NCI-H345 treated with DMSO at 0.1 percent for 48 hours (cell line): Measurements from ENCODE around the gene PRKCE.

Source experiments
- DNase-seq: peaks from one replicate; lab custom pipeline; 2025; ENCODE audit not compliant: unreplicated experiment; lab: John Stamatoyannopoulos, UW

The PRKCE gene

GRCh38 chr2:46173030-46173429 is 521.6 kb downstream of the PRKCE start:
- DNase-seq, result no peak

GRCh38 chr2:46173636-46174250 is 522.3 kb downstream of the PRKCE start:
- DNase-seq, result no peak

- no peak for DNase-seq
These were observed 523.1 kb downstream of the PRKCE start for GRCh38 chr2:46174345-46175170.

- no peak for DNase-seq
These were observed 523.9 kb downstream of the PRKCE start for GRCh38 chr2:46175419-46175818.

- DNase-seq, result no peak
These were observed 526.1 kb downstream of the PRKCE start for GRCh38 chr2:46177461-46178089.

GRCh38 chr2:46179037-46179621 is 527.7 kb downstream of the PRKCE start:
- no peak for DNase-seq

- no peak for DNase-seq
These were observed 528.7 kb downstream of the PRKCE start for GRCh38 chr2:46180189-46180588.

GRCh38 chr2:46181306-46181705 is 529.8 kb downstream of the PRKCE start:
- DNase-seq, result no peak

GRCh38 chr2:46181789-46182530 is 530.5 kb downstream of the PRKCE start:
- peak; percentile 2 for DNase-seq

- no peak for DNase-seq
These were observed 532.0 kb downstream of the PRKCE start for GRCh38 chr2:46183426-46183825.

- no peak for DNase-seq
These were observed 533.5 kb downstream of the PRKCE start for GRCh38 chr2:46184794-46185583.

GRCh38 chr2:46187112-46187618 is 535.7 kb downstream of the PRKCE start:
- no peak for DNase-seq

- no peak for DNase-seq
These were observed 536.7 kb downstream of the PRKCE start for GRCh38 chr2:46188041-46188716.

GRCh38 chr2:46193356-46193755 is 541.9 kb downstream of the PRKCE start:
- DNase-seq, result no peak

- no peak for DNase-seq
These were observed 542.4 kb downstream of the PRKCE start for GRCh38 chr2:46193855-46194254.

GRCh38 chr2:46194856-46195255 is 543.4 kb downstream of the PRKCE start:
- DNase-seq, result no peak

GRCh38 chr2:46195819-46196218 is 544.3 kb downstream of the PRKCE start:
- no peak for DNase-seq

GRCh38 chr2:46196871-46197462 is 545.5 kb downstream of the PRKCE start:
- no peak for DNase-seq

GRCh38 chr2:46197672-46198071 is 546.2 kb downstream of the PRKCE start:
- DNase-seq, result no peak
